Ishikawa (cell line): ENCODE measurements around the gene SUSD6.

Experiments
- EP300 ChIP-seq: IDR thresholded peaks from 2 replicates; pipeline ENCODE4 v1.6.1; 2012; ENCODE audit warnings: borderline replicate concordance
- FOXM1 ChIP-seq: IDR thresholded peaks from 2 replicates; pipeline ENCODE4 v1.6.1; 2012; ENCODE audit warnings: low read depth, borderline replicate concordance
- NFIC ChIP-seq: IDR thresholded peaks from 2 replicates; pipeline ENCODE4 v1.6.1; 2012
- TAF1 ChIP-seq: IDR thresholded peaks from 2 replicates; pipeline ENCODE4 v1.6.1; 2012; ENCODE audit warnings: low read depth, mild to moderate bottlenecking
- YY1 ChIP-seq: IDR thresholded peaks from 2 replicates; pipeline ENCODE4 v1.6.1; 2012; ENCODE audit warnings: low read depth
- TF ChIP-seq, protein P1 (sequence below): IDR thresholded peaks from 2 replicates; pipeline ENCODE4 v1.6.1; 2012

DNA sequence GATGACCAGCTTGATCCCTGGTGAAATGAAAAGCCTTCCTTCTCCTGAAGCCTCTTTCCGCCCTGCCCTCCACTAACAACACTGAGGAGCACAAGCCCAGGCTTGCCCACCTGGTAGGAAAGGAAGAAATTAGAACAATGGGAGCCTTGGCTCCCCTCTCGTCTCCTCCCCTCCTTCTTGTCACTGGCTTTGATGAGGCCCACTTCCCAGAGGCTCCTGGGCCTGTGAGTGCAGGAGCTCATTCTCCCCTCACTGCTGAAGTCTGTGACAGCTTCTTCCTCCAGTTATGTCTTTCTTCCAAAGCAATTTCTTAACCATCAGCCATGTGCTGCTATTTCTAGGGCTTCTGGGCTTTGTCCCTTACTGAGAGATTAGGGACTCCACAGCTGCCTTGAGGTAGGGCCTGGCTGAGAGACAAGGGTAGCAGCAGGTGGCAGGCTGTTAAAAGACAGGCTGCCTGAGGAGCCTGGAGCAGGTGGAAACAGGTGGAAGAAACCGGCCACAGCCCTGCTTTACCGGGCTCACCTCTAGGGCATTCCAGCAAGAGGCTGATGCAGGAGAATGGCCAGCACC is 101.9 kb downstream of the SUSD6 start:
- no peak for TF ChIP-seq TAF1
- TF ChIP-seq YY1 = no peak
- TF ChIP-seq, protein P1, sequence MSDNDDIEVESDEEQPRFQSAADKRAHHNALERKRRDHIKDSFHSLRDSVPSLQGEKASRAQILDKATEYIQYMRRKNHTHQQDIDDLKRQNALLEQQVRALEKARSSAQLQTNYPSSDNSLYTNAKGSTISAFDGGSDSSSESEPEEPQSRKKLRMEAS = peak; percentile 37
- no peak for TF ChIP-seq NFIC
- no peak for TF ChIP-seq FOXM1
- no peak for TF ChIP-seq EP300
